Endothelial cell of umbilical vein (primary cell): ENCODE data around the gene HECW1.

Experiments
- POLR2AphosphoS5 ChIP-seq: IDR thresholded peaks from 2 replicates; pipeline ENCODE4 v1.6.1; 2012; ENCODE audit warnings: low read depth, mild to moderate bottlenecking, control low read depth, low read length, moderate library complexity; ENCODE audit not compliant: insufficient read depth
- TF ChIP-seq, protein P1 (sequence below): IDR thresholded peaks from 2 replicates; pipeline ENCODE4 v1.6.1; 2011; ENCODE audit not compliant: insufficient read depth, insufficient read length

GRCh38 chr7:43542716-43543115, 430.3 kb downstream of the HECW1 start:
- TF ChIP-seq POLR2AphosphoS5, result no peak
- TF ChIP-seq, protein P1, sequence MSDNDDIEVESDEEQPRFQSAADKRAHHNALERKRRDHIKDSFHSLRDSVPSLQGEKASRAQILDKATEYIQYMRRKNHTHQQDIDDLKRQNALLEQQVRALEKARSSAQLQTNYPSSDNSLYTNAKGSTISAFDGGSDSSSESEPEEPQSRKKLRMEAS, result no peak
